GM12891 (cell line): ENCODE data around the gene VDAC1.

Experiments used
- PAX5 ChIP-seq: IDR thresholded peaks from 2 replicates; pipeline ENCODE4 v1.6.1; 2011; ENCODE audit warnings: low read length, moderate library complexity, mild to moderate bottlenecking; ENCODE audit not compliant: insufficient read depth, severe bottlenecking
- POLR2A ChIP-seq: IDR thresholded peaks from 2 replicates; pipeline ENCODE4 v1.6.1; 2011; ENCODE audit warnings: low read depth, low read length, control low read depth
- POLR2AphosphoS5 ChIP-seq: IDR thresholded peaks from 2 replicates; pipeline ENCODE4 v1.6.1; 2011; ENCODE audit warnings: low read depth, low read length, control low read depth
- POU2F2 ChIP-seq: IDR thresholded peaks from 2 replicates; pipeline ENCODE4 v1.6.1; 2011; ENCODE audit warnings: low read depth, mild to moderate bottlenecking, control low read depth, low read length, moderate library complexity
- SPI1 ChIP-seq: IDR thresholded peaks from 2 replicates; pipeline ENCODE4 v1.6.1; 2011; ENCODE audit warnings: low read depth, low read length, control low read depth
- TAF1 ChIP-seq: IDR thresholded peaks from 2 replicates; pipeline ENCODE4 v1.6.1; 2011; ENCODE audit warnings: low read depth, low read length, control low read depth

DNA sequence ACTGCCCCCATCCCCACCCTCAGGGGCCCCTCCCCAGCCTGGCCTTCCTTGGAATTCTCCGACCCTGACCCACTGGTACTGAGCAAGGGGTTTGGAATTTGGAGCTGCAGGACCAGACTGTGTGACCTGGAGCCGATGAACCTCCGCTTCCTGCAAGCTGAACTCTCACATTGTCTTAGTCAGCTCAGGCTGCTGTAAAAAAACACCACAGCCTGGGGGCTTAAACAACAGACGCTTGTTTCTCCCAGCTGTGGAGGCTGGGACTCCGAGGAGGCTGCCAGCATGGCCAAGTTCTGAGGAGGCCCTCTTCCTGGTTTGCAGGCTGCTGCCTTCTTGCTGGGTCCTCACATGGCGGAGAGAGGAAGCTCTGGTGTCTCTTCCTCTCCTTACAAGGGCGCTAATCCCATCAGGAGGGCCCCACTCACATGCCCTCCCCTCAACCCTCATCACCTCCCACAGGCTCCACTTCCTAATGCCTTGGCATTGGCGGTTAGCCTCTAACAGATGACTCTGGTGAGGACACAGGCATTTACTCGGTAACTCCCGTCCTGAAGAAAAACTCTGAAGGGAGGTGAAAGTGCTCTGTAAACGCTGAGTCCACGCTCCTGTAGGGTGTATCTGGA, 78.8 kb downstream of the VDAC1 start:
- TF ChIP-seq POLR2AphosphoS5 (no peak), SPI1 (no peak), TAF1 (no peak), POLR2A (no peak), POU2F2 (no peak), PAX5 (no peak)
